ENCODE data around the gene KCNMA1. TPM values are rescaled to one million over a fixed set of nuclear protein-coding genes. Genes with fewer than 3 reads are reported as not detected.

Gene KCNMA1
- total and polyA plus RNA-seq, 10 of the 15 experiments (the other 5 are each of a cell fraction or from before 2014, with no cell fraction given): 8.5 to 77.0 (median 21.3) TPM

DNA sequence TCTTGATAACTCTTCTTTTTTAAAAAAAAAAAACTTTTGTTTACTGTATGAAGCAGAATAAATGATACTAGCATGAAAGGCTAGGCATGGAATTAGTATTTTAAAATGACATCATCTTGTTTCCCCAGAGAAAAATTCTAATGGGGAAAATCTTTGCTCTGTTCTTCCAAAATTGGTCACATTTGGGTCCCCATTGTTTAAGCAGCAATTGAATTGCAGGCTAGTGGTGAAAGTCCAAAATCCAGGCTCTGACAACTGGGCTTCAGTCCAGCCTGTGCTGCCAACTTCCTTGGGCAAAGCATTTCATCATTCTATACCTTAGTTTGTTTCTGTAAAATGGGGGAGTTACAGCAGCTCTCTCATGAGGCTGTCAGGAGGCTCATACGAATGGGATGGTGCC, 726.4 kb downstream of the KCNMA1 start (continued):
- TF ChIP-seq, protein P1, sequence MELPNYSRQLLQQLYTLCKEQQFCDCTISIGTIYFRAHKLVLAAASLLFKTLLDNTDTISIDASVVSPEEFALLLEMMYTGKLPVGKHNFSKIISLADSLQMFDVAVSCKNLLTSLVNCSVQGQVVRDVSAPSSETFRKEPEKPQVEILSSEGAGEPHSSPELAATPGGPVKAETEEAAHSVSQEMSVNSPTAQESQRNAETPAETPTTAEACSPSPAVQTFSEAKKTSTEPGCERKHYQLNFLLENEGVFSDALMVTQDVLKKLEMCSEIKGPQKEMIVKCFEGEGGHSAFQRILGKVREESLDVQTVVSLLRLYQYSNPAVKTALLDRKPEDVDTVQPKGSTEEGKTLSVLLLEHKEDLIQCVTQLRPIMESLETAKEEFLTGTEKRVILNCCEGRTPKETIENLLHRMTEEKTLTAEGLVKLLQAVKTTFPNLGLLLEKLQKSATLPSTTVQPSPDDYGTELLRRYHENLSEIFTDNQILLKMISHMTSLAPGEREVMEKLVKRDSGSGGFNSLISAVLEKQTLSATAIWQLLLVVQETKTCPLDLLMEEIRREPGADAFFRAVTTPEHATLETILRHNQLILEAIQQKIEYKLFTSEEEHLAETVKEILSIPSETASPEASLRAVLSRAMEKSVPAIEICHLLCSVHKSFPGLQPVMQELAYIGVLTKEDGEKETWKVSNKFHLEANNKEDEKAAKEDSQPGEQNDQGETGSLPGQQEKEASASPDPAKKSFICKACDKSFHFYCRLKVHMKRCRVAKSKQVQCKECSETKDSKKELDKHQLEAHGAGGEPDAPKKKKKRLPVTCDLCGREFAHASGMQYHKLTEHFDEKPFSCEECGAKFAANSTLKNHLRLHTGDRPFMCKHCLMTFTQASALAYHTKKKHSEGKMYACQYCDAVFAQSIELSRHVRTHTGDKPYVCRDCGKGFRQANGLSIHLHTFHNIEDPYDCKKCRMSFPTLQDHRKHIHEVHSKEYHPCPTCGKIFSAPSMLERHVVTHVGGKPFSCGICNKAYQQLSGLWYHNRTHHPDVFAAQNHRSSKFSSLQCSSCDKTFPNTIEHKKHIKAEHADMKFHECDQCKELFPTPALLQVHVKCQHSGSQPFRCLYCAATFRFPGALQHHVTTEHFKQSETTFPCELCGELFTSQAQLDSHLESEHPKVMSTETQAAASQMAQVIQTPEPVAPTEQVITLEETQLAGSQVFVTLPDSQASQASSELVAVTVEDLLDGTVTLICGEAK (IDR thresholded peaks at IDR 0.05; ENCODE audit: borderline replicate concordance): no peak
- TF ChIP-seq TCF7 (IDR thresholded peaks at IDR 0.05; ENCODE audit: borderline replicate concordance): no peak
- TF ChIP-seq, protein P2, sequence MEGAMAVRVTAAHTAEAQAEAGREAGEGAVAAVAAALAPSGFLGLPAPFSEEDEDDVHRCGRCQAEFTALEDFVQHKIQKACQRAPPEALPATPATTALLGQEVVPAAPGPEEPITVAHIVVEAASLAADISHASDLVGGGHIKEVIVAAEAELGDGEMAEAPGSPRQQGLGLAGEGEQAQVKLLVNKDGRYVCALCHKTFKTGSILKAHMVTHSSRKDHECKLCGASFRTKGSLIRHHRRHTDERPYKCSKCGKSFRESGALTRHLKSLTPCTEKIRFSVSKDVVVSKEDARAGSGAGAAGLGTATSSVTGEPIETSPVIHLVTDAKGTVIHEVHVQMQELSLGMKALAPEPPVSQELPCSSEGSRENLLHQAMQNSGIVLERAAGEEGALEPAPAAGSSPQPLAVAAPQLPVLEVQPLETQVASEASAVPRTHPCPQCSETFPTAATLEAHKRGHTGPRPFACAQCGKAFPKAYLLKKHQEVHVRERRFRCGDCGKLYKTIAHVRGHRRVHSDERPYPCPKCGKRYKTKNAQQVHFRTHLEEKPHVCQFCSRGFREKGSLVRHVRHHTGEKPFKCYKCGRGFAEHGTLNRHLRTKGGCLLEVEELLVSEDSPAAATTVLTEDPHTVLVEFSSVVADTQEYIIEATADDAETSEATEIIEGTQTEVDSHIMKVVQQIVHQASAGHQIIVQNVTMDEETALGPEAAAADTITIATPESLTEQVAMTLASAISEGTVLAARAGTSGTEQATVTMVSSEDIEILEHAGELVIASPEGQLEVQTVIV (IDR thresholded peaks at IDR 0.05; ENCODE audit: borderline replicate concordance, partially characterized antibody): no peak
- TF ChIP-seq HDGF (IDR thresholded peaks at IDR 0.05): no peak
- no peak for TF ChIP-seq NFIC (IDR thresholded peaks at IDR 0.05; ENCODE audit: low read depth, low read length)
- TF ChIP-seq ZZZ3 (IDR thresholded peaks at IDR 0.05; ENCODE audit: control insufficient read depth, insufficient read length, low read depth): no peak
- no peak for TF ChIP-seq BHLHE40 (IDR thresholded peaks at IDR 0.05; ENCODE audit: borderline replicate concordance in 1 of 2, low read depth in 2 of 2, low read length in 1 of 2)
